ENCODE measurements around the gene SCYGR6. TPM values are rescaled to one million over a fixed set of nuclear protein-coding genes. Genes with fewer than 3 reads are reported as not detected.
"Not testable (repeated sequence)": the region's sequence is repeated elsewhere in the genome, so short reads cannot be mapped to it uniquely, and the experiment has no call there.

SCYGR6 gene
- total and polyA plus RNA-seq, 7 donors = not detected

DNA sequence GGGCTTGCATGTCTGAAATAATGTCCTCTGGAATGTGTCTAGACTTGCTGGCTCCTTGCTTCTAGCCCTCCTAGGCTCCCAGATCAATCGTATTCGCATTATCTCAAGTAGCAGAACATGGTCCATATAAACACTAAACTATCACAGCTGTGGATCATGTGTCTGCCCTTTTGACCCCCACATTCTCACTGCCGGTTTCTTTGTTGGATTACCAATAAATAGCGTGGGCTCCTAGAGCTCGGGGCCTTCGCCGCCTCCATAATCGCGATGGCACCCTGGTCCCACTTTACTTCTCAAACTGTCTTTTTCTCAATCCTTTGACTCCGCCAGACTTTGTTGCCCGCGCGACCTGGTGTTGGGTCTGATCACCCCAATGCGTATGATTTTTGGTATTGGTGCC is 14.8 kb upstream of the SCYGR6 start:
- DNase-seq (no peak), ATAC-seq (no peak)
- TF ChIP-seq, protein P1, sequence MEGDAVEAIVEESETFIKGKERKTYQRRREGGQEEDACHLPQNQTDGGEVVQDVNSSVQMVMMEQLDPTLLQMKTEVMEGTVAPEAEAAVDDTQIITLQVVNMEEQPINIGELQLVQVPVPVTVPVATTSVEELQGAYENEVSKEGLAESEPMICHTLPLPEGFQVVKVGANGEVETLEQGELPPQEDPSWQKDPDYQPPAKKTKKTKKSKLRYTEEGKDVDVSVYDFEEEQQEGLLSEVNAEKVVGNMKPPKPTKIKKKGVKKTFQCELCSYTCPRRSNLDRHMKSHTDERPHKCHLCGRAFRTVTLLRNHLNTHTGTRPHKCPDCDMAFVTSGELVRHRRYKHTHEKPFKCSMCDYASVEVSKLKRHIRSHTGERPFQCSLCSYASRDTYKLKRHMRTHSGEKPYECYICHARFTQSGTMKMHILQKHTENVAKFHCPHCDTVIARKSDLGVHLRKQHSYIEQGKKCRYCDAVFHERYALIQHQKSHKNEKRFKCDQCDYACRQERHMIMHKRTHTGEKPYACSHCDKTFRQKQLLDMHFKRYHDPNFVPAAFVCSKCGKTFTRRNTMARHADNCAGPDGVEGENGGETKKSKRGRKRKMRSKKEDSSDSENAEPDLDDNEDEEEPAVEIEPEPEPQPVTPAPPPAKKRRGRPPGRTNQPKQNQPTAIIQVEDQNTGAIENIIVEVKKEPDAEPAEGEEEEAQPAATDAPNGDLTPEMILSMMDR (IDR thresholded peaks at IDR 0.05) = no peak
- Histone ChIP-seq H3K9me3 (no peaks in the 10 kb centered on the region), H3K4me1 (no peaks in the 10 kb centered on the region), H3K27me3 (ENCODE audit: insufficient read depth in 3 of 3, low read length in 2 of 3) (no peaks in the 10 kb centered on the region), H3K27ac (no peak overlapping the region), H3K36me3 (ENCODE audit: insufficient read depth in 1 of 2, low read depth in 1 of 2) (no peaks in the 10 kb centered on the region), H3K4me3 (no peak overlapping the region)
- WGBS, 3 donors = 50 to 56% (median 52%) methylated on average over 14 of the region's 14 CpGs
- intact Hi-C loops (cut with DNase I) = no loop called here

DNA sequence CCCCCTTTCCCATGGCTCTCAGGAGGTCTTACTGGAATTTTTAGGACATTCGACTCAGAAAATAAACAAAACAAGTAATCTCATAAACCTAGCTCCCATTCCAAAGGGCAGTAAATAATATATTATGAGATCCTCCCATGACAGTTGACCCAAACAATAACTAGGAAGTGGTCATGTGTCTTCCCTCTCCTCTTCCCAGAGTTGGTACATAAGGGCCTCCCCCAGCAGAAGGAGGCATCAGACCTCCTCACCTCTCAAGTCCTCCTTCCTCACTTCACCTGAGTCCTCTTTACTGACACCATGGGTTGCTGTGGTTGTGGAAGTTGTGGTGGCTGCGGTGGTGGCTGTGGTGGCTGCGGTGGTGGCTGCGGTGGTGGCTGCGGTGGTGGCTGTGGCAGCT is 3.5 kb upstream of the SCYGR6 start, which contains the start of gene SCYGR7:
Gene SCYGR7 (plus strand): TSS at position 301 of the 400 bp plus-strand sequence. CDS start 0 bp downstream, at position 301.
- no peak within 1 kb of the TSS for H3K27ac ChIP-seq
- H3K36me3 ChIP-seq (ENCODE audit: insufficient read depth in 1 of 2, low read depth in 1 of 2) = no peaks in the 10 kb centered on the region
- 86 to 90% (median 87%) methylated on average over 5 of the region's 5 CpGs for WGBS, 3 donors
- no peaks in the 10 kb centered on the region for H3K4me1 ChIP-seq
- TF ChIP-seq, protein P1 (IDR thresholded peaks at IDR 0.05) = no peak
- H3K9me3 ChIP-seq = no peaks in the 10 kb centered on the region
- DNase-seq (no peak), ATAC-seq (no peak)
- H3K4me3 ChIP-seq = no peak within 1 kb of the TSS
- peaks cover 0 to 2% (median 2%) of the 10 kb centered on the region in 3 donors for H3K27me3 ChIP-seq (ENCODE audit: insufficient read depth in 3 of 3, low read length in 2 of 3)
- intact Hi-C loops (cut with DNase I) = no loop called here

DNA sequence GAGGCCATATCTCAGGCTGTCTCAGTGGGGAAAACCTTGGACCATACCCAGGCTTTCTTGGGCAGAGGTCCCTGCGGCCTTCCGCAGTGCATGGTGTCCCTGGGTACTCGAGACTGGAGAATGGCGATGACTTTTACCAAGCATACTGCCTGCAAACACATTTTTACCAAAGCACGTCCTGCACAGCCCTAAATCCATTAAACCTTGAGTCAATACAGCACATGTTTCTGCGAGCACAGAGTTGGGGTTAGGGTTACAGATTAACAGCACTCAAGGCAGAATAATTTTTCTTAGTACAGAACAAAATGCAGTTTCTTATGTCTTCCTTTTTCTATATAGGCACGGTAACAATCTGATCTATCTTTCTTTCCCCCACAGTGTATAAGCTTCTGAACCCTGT is 1.7 kb downstream of the SCYGR6 start:
- not testable (repeated sequence) for H3K36me3 ChIP-seq (ENCODE audit: insufficient read depth in 1 of 2, low read depth in 1 of 2); H3K27me3 ChIP-seq (ENCODE audit: insufficient read depth in 3 of 3, low read length in 2 of 3)

DNA sequence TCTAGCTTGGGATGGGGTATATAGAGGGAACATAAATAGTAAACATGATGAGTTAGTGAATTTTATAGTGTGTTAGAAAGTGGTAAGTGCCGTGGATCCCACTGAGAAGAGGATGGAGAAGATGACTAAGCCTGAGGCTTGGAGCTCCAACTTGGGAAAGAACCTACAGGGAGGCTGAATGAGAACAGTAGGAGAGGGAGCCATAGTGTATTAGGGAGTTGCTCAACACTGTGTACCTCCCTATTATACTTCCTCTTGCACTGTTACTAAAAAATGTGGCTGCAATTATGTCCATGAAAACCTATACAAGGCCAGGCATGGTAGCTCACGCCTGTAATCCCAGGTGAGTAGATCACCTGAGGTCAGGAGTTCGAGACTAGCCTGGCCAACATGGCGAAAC is 3.9 kb downstream of the SCYGR6 start:
- intact Hi-C loops (cut with DNase I) = no loop called here
- Histone ChIP-seq H3K36me3 (ENCODE audit: insufficient read depth in 1 of 2, low read depth in 1 of 2) (no peaks in the 10 kb centered on the region), H3K4me1 (no peaks in the 10 kb centered on the region), H3K27ac (no peak overlapping the region), H3K9me3 (no peaks in the 10 kb centered on the region), H3K27me3 (ENCODE audit: insufficient read depth in 3 of 3, low read length in 2 of 3) (peaks cover 0 to 13% (median 2%) of the 10 kb centered on the region in 3 donors), H3K4me3 (no peak overlapping the region)
- no peak for ATAC-seq
- TF ChIP-seq, protein P1 (IDR thresholded peaks at IDR 0.05) = no peak
- WGBS, 3 donors = 90 to 95% (median 94%) methylated on average over 4 of the region's 4 CpGs
- no peak for DNase-seq

More for the DNA sequence above, 1.7 kb downstream of the SCYGR6 start:
- intact Hi-C loops (cut with DNase I); DNase-seq; H3K27ac ChIP-seq; H3K4me3 ChIP-seq; H3K4me1 ChIP-seq; ATAC-seq; H3K9me3 ChIP-seq: not testable (repeated sequence)
- WGBS, 3 donors = 67 to 72% (median 67%) methylated on average over 7 of the region's 7 CpGs

DNA sequence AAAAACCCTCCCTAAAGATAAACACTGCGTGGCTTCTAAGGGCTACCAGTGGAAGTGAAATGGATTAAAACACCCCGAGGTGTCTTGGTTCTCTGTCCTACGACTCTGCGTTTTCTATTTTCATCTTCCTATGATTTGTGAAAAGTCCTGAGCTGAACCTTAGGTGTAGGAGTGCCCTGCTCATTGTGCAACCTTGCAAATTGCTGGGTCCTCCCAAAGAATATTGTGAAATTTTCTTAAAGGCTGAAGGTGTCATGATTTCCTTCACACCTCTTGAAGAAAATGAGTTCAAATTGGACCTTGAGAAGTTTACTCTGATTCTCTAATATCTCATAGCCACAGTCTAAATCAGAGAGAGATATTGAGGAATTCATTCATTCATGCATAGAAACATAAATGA is 4.9 kb downstream of the SCYGR6 start:
- Histone ChIP-seq H3K27ac (no peak overlapping the region), H3K4me3 (no peak overlapping the region), H3K4me1 (no peaks in the 10 kb centered on the region), H3K27me3 (ENCODE audit: insufficient read depth in 3 of 3, low read length in 2 of 3) (peaks cover 0 to 13% (median 0%) of the 10 kb centered on the region in 3 donors), H3K36me3 (ENCODE audit: insufficient read depth in 1 of 2, low read depth in 1 of 2) (no peaks in the 10 kb centered on the region), H3K9me3 (no peaks in the 10 kb centered on the region)
- ATAC-seq (no peak), DNase-seq (no peak)
- 93 to 95% (median 95%) methylated on average over 4 of the region's 4 CpGs for WGBS, 3 donors
- intact Hi-C loops (cut with DNase I) = no loop called here
- TF ChIP-seq, protein P1 (IDR thresholded peaks at IDR 0.05) = no peak
